Natural killer cell treated with Interleukin-12 subunit alpha and Interleukin-12 subunit beta and Interleukin-15 and Interleukin-18, amount 100 ng/mL, for 72 hours (primary cell): ENCODE data around the gene KATNIP. TPM values are rescaled to one million over a fixed set of nuclear protein-coding genes. Genes with fewer than 3 reads are reported as not detected.
A peak's percentile ranks its signal among the peaks of the same experiment; 100 is the strongest.
"Not testable (repeated sequence)": the region's sequence is repeated elsewhere in the genome, so short reads cannot be mapped to it uniquely, and the experiment has no call there.

Source experiments
- ATAC-seq, 2 donors: fragments of 150-1000 bp; cut with Tn5 transposase in 1 of 2; sonication (Bioruptor Pico), chemical (Tn5 transposase) in 1 of 2; 2 replicates each; pipeline ENCODE4 v1.10.0; 2021
- DNase-seq: peaks from one replicate; pipeline ENCODE4 v3.0.0; 2022; ENCODE audit warnings: low spot score
- H3K27ac Mint-ChIP-seq, 2 donors: 1 replicate in 1 of 2; 2 replicates in 1 of 2; pipeline ENCODE4 v1.8.0; 2022; ENCODE audit warnings: mixed read lengths in 2 of 2, mild to moderate bottlenecking in 1 of 2, moderate library complexity in 1 of 2
- H3K27me3 Mint-ChIP-seq, 2 donors: 1 replicate in 1 of 2; 2 replicates in 1 of 2; pipeline ENCODE4 v1.8.0; 2022; ENCODE audit warnings: mixed read lengths in 2 of 2
- H3K36me3 Mint-ChIP-seq: one replicate; pipeline ENCODE4 v1.8.0; 2022; ENCODE audit warnings: mixed read lengths
- H3K4me1 Mint-ChIP-seq, 2 donors: 1 replicate in 1 of 2; 2 replicates in 1 of 2; pipeline ENCODE4 v1.8.0; 2022; ENCODE audit warnings: low read depth in 2 of 2, mixed read lengths in 2 of 2, mild to moderate bottlenecking in 1 of 2
- H3K4me3 Mint-ChIP-seq: one replicate; pipeline ENCODE4 v1.8.0; 2022; ENCODE audit warnings: mixed read lengths
- H3K9me3 Mint-ChIP-seq: 2 replicates; pipeline ENCODE4 v1.8.0; 2022; ENCODE audit warnings: mixed read lengths
- total RNA-seq, 2 donors: library from RNA; stranded (reverse); gene quantifications; one replicate each; pipeline ENCODE4 v1.2.3, GENCODE V29; 2022

Gene KATNIP
- total RNA-seq, 2 donors from 2014 or later = 30.0 to 38.2 TPM

- no peaks in the 10 kb centered on the region for H3K27me3 Mint-ChIP-seq
- H3K9me3 Mint-ChIP-seq = no peaks in the 10 kb centered on the region
- H3K4me1 Mint-ChIP-seq = peaks cover 36 to 45% of the 10 kb centered on the region in 2 donors
- H3K4me3 Mint-ChIP-seq = peak overlapping the region; percentile 29
- H3K27ac Mint-ChIP-seq = peak overlapping the region; percentile 1 to 100
- ATAC-seq (no peak), DNase-seq (no peak)
- peaks cover 17% of the 10 kb centered on the region for H3K36me3 Mint-ChIP-seq
These were observed 2.8 kb upstream of the KATNIP start for GRCh38 chr16:27547134-27547533.

DNA sequence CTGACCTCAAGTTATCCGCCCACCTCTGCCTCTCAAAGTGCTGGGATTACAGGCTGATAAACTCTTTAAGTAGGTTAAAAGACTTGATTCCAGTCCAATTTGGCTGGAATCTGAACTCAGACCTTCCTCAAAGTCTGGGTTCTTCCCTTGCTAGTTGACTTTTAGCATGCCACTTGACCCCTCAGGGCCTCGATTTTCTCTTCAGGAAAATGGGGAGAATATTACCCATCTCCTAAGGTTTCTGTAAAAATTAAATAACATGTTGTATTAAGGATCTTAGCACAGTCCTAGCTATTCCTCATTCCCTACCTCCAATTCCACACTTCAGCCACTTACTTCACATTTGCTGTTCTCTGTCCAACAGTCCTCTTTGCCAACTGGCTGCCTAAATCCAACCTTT lies 2.1 kb upstream of the KATNIP start:
- H3K36me3 Mint-ChIP-seq = peaks cover 13% of the 10 kb centered on the region
- no peaks in the 10 kb centered on the region for H3K9me3 Mint-ChIP-seq
- no peak for DNase-seq
- peak overlapping the region; percentile 96 for H3K4me3 Mint-ChIP-seq
- H3K4me1 Mint-ChIP-seq = peaks cover 36 to 45% of the 10 kb centered on the region in 2 donors
- peak overlapping the region; percentile 1 to 100 for H3K27ac Mint-ChIP-seq
- no peaks in the 10 kb centered on the region for H3K27me3 Mint-ChIP-seq
- no peak for ATAC-seq

GRCh38 chr16:27549464-27549745 lies 539 bp upstream of the KATNIP start:
- H3K36me3 Mint-ChIP-seq = peaks cover 3% of the 10 kb centered on the region
- H3K9me3 Mint-ChIP-seq = no peaks in the 10 kb centered on the region
- DNase-seq = no peak
- peak overlapping the region; percentile 96 for H3K4me3 Mint-ChIP-seq
- ATAC-seq = peak; percentile 52 to 65
- H3K27ac Mint-ChIP-seq = peak overlapping the region; percentile 90 to 100
- no peaks in the 10 kb centered on the region for H3K27me3 Mint-ChIP-seq
- peaks cover 36 to 42% of the 10 kb centered on the region in 2 donors for H3K4me1 Mint-ChIP-seq

- no peaks in the 10 kb centered on the region for H3K9me3 Mint-ChIP-seq
- peaks cover 36 to 42% of the 10 kb centered on the region in 2 donors for H3K4me1 Mint-ChIP-seq
- ATAC-seq (no peak), DNase-seq (no peak)
- H3K27me3 Mint-ChIP-seq = no peaks in the 10 kb centered on the region
- H3K36me3 Mint-ChIP-seq = no peaks in the 10 kb centered on the region
- H3K27ac Mint-ChIP-seq = peak overlapping the region; percentile 90 to 100
- peak overlapping the region; percentile 96 for H3K4me3 Mint-ChIP-seq
These were observed 607 bp downstream of the KATNIP start for GRCh38 chr16:27550582-27550920.

DNA sequence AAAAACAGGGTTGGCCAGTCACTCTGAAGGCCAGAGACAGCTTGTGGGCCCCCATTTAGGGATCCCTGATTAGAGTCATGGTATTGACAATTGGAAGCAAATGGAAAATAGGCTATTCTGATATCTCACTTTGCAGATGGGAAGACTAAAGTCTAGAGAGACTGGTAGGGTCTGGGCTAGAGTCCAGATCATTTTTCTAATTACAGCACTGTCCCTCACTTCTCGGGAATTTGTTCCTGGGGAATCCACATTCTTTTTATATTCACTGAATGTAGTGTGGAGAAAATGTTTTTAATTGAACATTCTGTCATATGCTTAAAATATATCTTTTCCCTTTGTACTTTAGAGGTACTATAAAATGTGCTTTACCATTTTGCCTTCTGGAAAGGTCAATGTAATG lies 1.1 kb downstream of the KATNIP start:
- H3K27me3 Mint-ChIP-seq = no peaks in the 10 kb centered on the region
- no peaks in the 10 kb centered on the region for H3K9me3 Mint-ChIP-seq
- no peaks in the 10 kb centered on the region for H3K36me3 Mint-ChIP-seq
- peak overlapping the region; percentile 96 for H3K4me3 Mint-ChIP-seq
- DNase-seq = no peak
- H3K4me1 Mint-ChIP-seq = peaks cover 36 to 41% of the 10 kb centered on the region in 2 donors
- peak overlapping the region in 1 of 2 donors; percentile 100 for H3K27ac Mint-ChIP-seq
- no peak for ATAC-seq

GRCh38 chr16:27556471-27556870 lies 6.5 kb downstream of the KATNIP start:
- DNase-seq = no peak
- H3K36me3 Mint-ChIP-seq = peaks cover 5% of the 10 kb centered on the region
- H3K27me3 Mint-ChIP-seq = no peaks in the 10 kb centered on the region
- no peak overlapping the region for H3K4me3 Mint-ChIP-seq
- ATAC-seq = no peak
- no peaks in the 10 kb centered on the region for H3K9me3 Mint-ChIP-seq
- no peak overlapping the region for H3K27ac Mint-ChIP-seq
- H3K4me1 Mint-ChIP-seq = no peaks in the 10 kb centered on the region

- H3K4me3 Mint-ChIP-seq = no peak overlapping the region
- no peaks in the 10 kb centered on the region for H3K9me3 Mint-ChIP-seq
- no peaks in the 10 kb centered on the region for H3K4me1 Mint-ChIP-seq
- DNase-seq (no peak), ATAC-seq (no peak)
- H3K36me3 Mint-ChIP-seq = peaks cover 5% of the 10 kb centered on the region
- H3K27me3 Mint-ChIP-seq = no peaks in the 10 kb centered on the region
- H3K27ac Mint-ChIP-seq = no peak overlapping the region
These were observed 8.5 kb downstream of the KATNIP start for GRCh38 chr16:27558434-27558833.

- ATAC-seq (no peak), DNase-seq (no peak)
- Mint-ChIP-seq H3K27ac (no peak overlapping the region), H3K36me3 (peaks cover 5% of the 10 kb centered on the region), H3K27me3 (no peaks in the 10 kb centered on the region), H3K4me1 (no peaks in the 10 kb centered on the region), H3K9me3 (no peaks in the 10 kb centered on the region), H3K4me3 (no peak overlapping the region)
These were observed 9.0 kb downstream of the KATNIP start for GRCh38 chr16:27558932-27559331.

DNA sequence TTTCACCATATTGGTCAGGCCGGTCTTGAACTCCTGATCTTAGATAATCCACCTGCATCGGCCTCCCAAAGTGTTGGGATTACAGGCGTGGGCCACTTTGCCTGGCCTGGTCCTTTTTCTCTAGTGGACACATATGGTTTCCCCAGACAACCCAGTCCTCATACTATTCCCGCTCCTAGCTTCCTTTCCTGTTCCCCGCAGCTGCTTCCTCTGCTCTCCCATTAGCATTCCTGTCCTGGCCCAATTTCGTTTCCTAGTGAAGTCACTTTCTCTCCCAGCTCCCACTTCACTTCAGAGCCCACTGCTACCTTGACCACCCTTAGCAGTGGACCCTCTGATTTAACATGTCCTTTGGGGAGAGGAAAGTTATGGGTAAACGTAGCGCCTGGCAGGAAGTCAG lies 11.3 kb downstream of the KATNIP start:
- no peaks in the 10 kb centered on the region for H3K9me3 Mint-ChIP-seq
- H3K36me3 Mint-ChIP-seq = peaks cover 5% of the 10 kb centered on the region
- DNase-seq (no peak), ATAC-seq (no peak)
- no peaks in the 10 kb centered on the region for H3K4me1 Mint-ChIP-seq
- H3K4me3 Mint-ChIP-seq = no peak overlapping the region
- no peaks in the 10 kb centered on the region for H3K27me3 Mint-ChIP-seq
- no peak overlapping the region for H3K27ac Mint-ChIP-seq

GRCh38 chr16:27564224-27564623 lies 14.3 kb downstream of the KATNIP start:
- H3K27ac Mint-ChIP-seq = no peak overlapping the region
- H3K4me3 Mint-ChIP-seq = no peak overlapping the region
- ATAC-seq (no peak), DNase-seq (no peak)
- no peaks in the 10 kb centered on the region for H3K36me3 Mint-ChIP-seq
- H3K9me3 Mint-ChIP-seq = no peaks in the 10 kb centered on the region
- H3K27me3 Mint-ChIP-seq = no peaks in the 10 kb centered on the region
- H3K4me1 Mint-ChIP-seq = no peaks in the 10 kb centered on the region

DNA sequence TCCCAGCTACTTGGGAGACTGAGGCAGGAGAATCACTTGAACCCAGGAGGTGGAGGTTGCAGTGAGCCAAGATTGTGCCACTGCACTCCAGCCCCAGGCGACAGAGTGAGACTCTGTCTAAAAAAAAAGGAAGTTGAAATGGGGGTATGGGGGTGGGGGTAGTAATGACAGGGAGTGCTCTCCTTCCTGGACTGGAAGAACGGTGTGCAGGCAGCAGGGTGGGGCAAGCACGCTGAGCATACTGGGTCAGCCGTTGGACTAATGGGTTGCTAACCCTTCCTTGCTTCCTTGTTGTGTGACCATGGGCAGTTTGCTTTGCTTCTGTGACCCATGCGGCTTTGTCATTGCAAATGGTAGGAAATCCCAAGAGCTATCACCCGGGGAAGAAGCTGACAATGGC lies 16.5 kb downstream of the KATNIP start:
- DNase-seq (no peak), ATAC-seq (no peak)
- Mint-ChIP-seq H3K27ac (no peak overlapping the region), H3K36me3 (no peaks in the 10 kb centered on the region), H3K4me3 (no peak overlapping the region), H3K4me1 (no peaks in the 10 kb centered on the region), H3K27me3 (no peaks in the 10 kb centered on the region), H3K9me3 (no peaks in the 10 kb centered on the region)

DNA sequence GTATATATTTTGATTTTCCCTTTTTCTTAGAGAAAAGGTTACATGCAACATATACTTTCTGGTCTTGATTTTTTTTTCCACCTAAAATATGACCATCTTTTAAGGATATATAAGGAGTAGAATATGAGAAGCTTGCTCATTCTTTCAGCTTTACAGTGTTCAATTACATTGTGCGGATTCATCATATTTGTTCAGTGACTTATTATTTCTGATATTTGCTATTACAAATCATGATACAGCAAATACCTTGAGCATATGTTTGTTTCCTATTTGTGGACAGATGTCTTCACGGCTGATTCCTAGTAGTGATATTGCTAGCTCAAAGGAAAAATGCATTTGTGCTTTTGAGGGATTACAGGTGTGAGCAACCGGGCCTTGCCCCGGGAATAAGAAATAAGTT lies 18.1 kb downstream of the KATNIP start:
- no peak for ATAC-seq
- Mint-ChIP-seq H3K36me3 (no peaks in the 10 kb centered on the region), H3K27ac (no peak overlapping the region), H3K9me3 (no peaks in the 10 kb centered on the region), H3K4me1 (no peaks in the 10 kb centered on the region), H3K4me3 (no peak overlapping the region), H3K27me3 (no peaks in the 10 kb centered on the region)
- DNase-seq = no peak

- not testable (repeated sequence) for ATAC-seq, H3K4me1 Mint-ChIP-seq
These were observed 21.0 kb downstream of the KATNIP start for GRCh38 chr16:27570986-27571385.

DNA sequence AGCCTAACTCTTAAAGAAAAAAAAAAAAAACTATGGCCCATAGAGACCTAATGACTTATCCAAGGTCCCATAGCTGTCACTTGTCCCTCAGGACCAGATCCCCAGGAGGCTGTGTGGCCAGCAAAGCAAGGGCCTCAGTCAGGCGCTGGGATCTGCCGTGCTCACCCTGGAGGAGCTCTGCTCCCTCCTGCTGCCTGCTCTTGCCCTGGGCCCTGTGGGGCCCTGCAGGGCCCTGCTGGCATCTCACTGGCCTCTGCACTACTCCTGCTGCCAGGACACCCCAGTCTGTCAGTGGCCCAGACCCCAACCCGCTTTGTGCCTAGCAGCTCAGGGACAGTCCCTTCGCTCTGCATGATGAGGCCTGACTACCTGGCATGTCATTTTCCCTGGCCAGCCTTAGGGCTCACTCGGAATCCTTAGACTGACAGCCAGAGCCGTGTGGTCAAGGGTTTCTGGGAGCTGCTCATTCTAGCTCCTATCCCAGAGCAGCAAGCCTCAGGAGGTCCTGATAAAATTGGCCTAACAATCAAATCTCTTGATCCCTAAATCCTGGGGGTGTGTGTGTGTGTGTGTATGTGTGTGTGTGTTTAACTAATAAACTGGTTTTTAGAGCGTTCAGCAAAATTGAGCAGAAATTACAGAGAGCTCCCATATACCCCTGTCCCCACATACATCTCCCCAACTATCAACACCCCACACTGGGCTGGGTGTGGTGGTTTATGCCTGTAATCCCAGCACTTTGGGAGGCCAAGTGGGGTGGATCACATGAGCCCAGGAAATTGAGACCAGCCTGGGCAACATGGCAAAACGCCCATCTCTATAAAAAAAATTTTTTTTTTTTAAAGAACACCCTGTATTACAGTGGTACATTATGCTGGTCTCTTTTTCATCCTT lies 21.7 kb downstream of the KATNIP start:
- no peak overlapping the region for H3K4me3 Mint-ChIP-seq
- H3K36me3 Mint-ChIP-seq = no peaks in the 10 kb centered on the region
- DNase-seq (no peak), ATAC-seq (no peak)
- H3K27me3 Mint-ChIP-seq = no peaks in the 10 kb centered on the region
- no peaks in the 10 kb centered on the region for H3K4me1 Mint-ChIP-seq
- H3K9me3 Mint-ChIP-seq = no peaks in the 10 kb centered on the region
- no peak overlapping the region for H3K27ac Mint-ChIP-seq

More at GRCh38 chr16:27570986-27571385, 21.0 kb downstream of the KATNIP start:
- not testable (repeated sequence) for H3K36me3 Mint-ChIP-seq, H3K27me3 Mint-ChIP-seq, DNase-seq, H3K4me3 Mint-ChIP-seq, H3K27ac Mint-ChIP-seq, H3K9me3 Mint-ChIP-seq

DNA sequence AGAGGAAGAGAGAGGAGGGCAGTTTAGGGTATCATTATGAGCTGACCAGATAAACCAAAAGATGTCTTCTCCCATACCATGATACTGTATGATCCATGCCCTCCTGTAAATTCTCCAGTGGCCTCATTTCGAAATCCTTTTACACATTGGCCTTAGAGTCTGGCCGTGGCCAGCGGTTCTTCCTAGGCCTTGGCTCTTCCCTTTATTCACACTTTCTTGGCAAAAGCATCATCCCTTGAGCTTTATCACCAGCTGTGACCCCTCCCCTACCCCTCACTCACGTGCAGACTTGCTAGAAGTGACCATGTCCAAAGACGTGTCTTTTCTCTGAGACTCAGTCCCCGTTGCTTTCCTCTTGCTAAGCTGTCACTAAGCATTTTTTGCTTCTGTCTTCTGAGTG lies 22.8 kb downstream of the KATNIP start:
- ATAC-seq (no peak), DNase-seq (no peak)
- Mint-ChIP-seq H3K4me1 (no peaks in the 10 kb centered on the region), H3K27ac (no peak overlapping the region), H3K9me3 (no peaks in the 10 kb centered on the region), H3K27me3 (no peaks in the 10 kb centered on the region), H3K36me3 (no peaks in the 10 kb centered on the region), H3K4me3 (no peak overlapping the region)
